Pancreas (tissue), 10 donors: Measurements from ENCODE around the gene NUP205. TPM values are rescaled to one million over a fixed set of nuclear protein-coding genes. Genes with fewer than 3 reads are reported as not detected.

Experiments used
- ATAC-seq, 4 donors: fragments of 200-7000 bp; cut with Tn5 transposase; one replicate each; pipeline versions ENCODE4 v1.8.0 to v1.9.1; 2020; ENCODE audit warnings: mild to moderate bottlenecking in 4 of 4, moderate library complexity in 4 of 4
- DNase-seq, 6 donors: peaks; one replicate each; pipeline ENCODE4 v3.0.0-alpha.2; 2020
- FAIRE-seq: peaks from 2 replicates; lab custom pipeline; 2012; peaks lifted over from hg19 to GRCh38; lab: Jason Lieb, UNC
- H3K27ac ChIP-seq, 4 donors: fragments of 200-600 bp; sonication (generic); 1 replicate in 3 of 4; 2 replicates in 1 of 4; pipeline versions ENCODE4 v1.5.0 to v1.8.0; 2020
- H3K27me3 ChIP-seq, 4 donors: fragments of 200-600 bp; one replicate each; pipeline ENCODE4 v1.8.0; 2021
- H3K36me3 ChIP-seq, 3 donors: fragments of 200-600 bp; sonication (generic) in 1 of 3; one replicate each; pipeline versions ENCODE4 v1.5.0 to v1.8.0; 2020 to 2021
- H3K4me1 ChIP-seq, 3 donors: fragments of 200-600 bp; one replicate each; pipeline ENCODE4 v1.8.0; 2021
- H3K4me3 ChIP-seq, 4 donors: fragments of 200-600 bp; sonication (generic) in 2 of 4; one replicate each; pipeline versions ENCODE4 v1.5.0 to v1.8.0; 2020 to 2021
- H3K9me3 ChIP-seq, 4 donors: fragments of 200-600 bp; one replicate each; pipeline ENCODE4 v1.8.0; 2021
- WGBS, 2 donors: extraction: QIAGEN DNeasy Blood & Tissue Kit; methylation state at CpG; one replicate each; pipeline ENCODE4 v1.1.7; 2013; 5-methylcytosine and 5-hydroxymethylcytosine counted together
- intact Hi-C, 3 donors: fragments of 100-400 bp; cut with DNase I; formaldehyde crosslinking; loops; one replicate each; pipeline versions ENCODE4 v1.11.1 to v1.14.2; 2022
- polyA plus RNA-seq, 2 donors: library from polyadenylated mRNA; stranded (reverse); fragments of 200-250 nt; gene quantifications; one replicate each; pipeline ENCODE4 v1.2.3, GENCODE V29; 2013
- total RNA-seq, 6 donors: library from RNA; stranded (reverse); fragmentation: NEBNext Ultra II Directional in 4 of 6; extraction: Animal tissue kit (Norgen Biotek cat#: 25700) in 4 of 6; gene quantifications; one replicate each; pipeline versions ENCODE4 v1.2.1 to v1.2.4, GENCODE V29; 2021 to 2023
- TF ChIP-seq, protein P1 (sequence below), 4 donors: fragments of 200-600 bp; sonication (generic) in 3 of 4; IDR thresholded peaks; one replicate each; pipeline versions ENCODE4 v1.5.0 to v1.8.0; 2021; ENCODE audit warnings: antibody characterized with exemption in 4 of 4
- donor health status: healthy with polysubstance abuse.
- donor health status: DM: no; HTN: no; CAD: no; lungs with moderate emphysema.
- donor health status: DM: no; HTN: no; CAD: no.
- donor health status: control.
- donor health status: control.
- donor health status: Bipolar disorder and iron deficiency.
- donor health status: DM: yes; HTN: yes; CAD: no.
- donor health status: DM: no; HTN: no; CAD: no.
- donor health status: DM: no; HTN: no; CAD: no.
- donor health status: DM: yes; HTN: yes; CAD: no.

The NUP205 gene
- total and polyA plus RNA-seq, 8 donors: 8.7 to 23.7 (median 14.5) TPM

GRCh38 chr7:135562720-135563119 lies 5.0 kb downstream of the NUP205 start:
- Histone ChIP-seq H3K27ac (no peak overlapping the region), H3K36me3 (no peaks in the 10 kb centered on the region), H3K4me3 (no peak overlapping the region), H3K27me3 (no peaks in the 10 kb centered on the region), H3K4me1 (peaks cover 4 to 6% (median 6%) of the 10 kb centered on the region in 3 donors), H3K9me3 (no peaks in the 10 kb centered on the region)
- ATAC-seq (no peak), DNase-seq (no peak), FAIRE-seq (no peak)
- WGBS, 2 donors: 71 to 76% methylated on average over 8 of the region's 8 CpGs
- TF ChIP-seq, protein P1, sequence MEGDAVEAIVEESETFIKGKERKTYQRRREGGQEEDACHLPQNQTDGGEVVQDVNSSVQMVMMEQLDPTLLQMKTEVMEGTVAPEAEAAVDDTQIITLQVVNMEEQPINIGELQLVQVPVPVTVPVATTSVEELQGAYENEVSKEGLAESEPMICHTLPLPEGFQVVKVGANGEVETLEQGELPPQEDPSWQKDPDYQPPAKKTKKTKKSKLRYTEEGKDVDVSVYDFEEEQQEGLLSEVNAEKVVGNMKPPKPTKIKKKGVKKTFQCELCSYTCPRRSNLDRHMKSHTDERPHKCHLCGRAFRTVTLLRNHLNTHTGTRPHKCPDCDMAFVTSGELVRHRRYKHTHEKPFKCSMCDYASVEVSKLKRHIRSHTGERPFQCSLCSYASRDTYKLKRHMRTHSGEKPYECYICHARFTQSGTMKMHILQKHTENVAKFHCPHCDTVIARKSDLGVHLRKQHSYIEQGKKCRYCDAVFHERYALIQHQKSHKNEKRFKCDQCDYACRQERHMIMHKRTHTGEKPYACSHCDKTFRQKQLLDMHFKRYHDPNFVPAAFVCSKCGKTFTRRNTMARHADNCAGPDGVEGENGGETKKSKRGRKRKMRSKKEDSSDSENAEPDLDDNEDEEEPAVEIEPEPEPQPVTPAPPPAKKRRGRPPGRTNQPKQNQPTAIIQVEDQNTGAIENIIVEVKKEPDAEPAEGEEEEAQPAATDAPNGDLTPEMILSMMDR (IDR thresholded peaks at IDR 0.05): no peak
- intact Hi-C loops: no loop called here

DNA sequence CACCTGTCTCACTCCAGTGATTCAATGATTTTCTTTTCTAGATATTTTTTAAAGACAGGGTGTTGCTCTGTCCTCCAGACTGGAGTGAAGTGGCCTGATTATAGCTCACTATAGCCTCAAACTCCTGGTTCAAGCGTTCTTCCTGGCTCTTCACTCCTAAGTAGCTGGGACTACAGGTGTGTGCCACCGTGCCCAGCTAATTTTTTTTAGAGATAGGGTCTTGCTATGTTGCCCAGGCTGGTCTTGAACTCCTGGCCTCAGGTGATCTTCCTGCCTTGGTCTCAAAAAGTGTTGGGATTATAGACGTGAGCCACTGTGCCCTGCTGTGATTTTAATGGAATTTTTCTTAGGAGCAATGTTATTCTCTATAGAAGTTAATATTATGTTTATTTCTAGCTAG lies 14.1 kb downstream of the NUP205 start:
- FAIRE-seq (no peak), DNase-seq (no peak), ATAC-seq (no peak)
- H3K4me1 ChIP-seq: no peaks in the 10 kb centered on the region
- no peak overlapping the region for H3K4me3 ChIP-seq
- H3K9me3 ChIP-seq: no peaks in the 10 kb centered on the region
- 75 to 98% methylated on average over 3 of the region's 3 CpGs for WGBS, 2 donors
- H3K36me3 ChIP-seq: peaks cover 0 to 24% (median 12%) of the 10 kb centered on the region in 3 donors
- intact Hi-C loops: no loop called here
- no peaks in the 10 kb centered on the region for H3K27me3 ChIP-seq
- TF ChIP-seq, protein P1 (IDR thresholded peaks at IDR 0.05): no peak
- no peak overlapping the region for H3K27ac ChIP-seq

DNA sequence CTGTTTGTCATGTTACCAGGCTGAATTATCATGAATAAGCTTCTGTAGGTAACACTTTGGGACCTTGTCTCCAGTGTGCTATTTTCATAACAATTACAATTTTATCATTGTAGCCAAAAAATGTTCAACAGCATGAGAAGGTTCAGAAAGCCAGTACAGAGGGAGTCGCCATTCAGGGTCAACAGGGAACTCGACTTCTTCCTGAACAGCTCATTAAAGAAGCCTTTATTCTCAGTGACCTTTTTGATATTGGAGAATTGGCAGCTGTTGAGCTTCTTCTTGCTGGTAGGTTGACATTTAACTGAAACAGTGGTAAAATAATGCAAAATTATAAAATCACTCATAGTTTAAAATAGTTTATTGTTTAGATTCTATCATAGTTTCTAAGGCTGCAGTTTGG lies 15.8 kb downstream of the NUP205 start:
- peaks cover 0 to 34% (median 15%) of the 10 kb centered on the region in 3 donors for H3K36me3 ChIP-seq
- H3K4me1 ChIP-seq: no peaks in the 10 kb centered on the region
- no peak for FAIRE-seq
- intact Hi-C loops: no loop called here
- no peaks in the 10 kb centered on the region for H3K9me3 ChIP-seq
- H3K4me3 ChIP-seq: no peak overlapping the region
- no peaks in the 10 kb centered on the region for H3K27me3 ChIP-seq
- no peak overlapping the region for H3K27ac ChIP-seq
- no peak for ATAC-seq
- WGBS, 2 donors: 79 to 81% methylated on average over 2 of the region's 2 CpGs
- no peak for DNase-seq
- TF ChIP-seq, protein P1 (IDR thresholded peaks at IDR 0.05): no peak

DNA sequence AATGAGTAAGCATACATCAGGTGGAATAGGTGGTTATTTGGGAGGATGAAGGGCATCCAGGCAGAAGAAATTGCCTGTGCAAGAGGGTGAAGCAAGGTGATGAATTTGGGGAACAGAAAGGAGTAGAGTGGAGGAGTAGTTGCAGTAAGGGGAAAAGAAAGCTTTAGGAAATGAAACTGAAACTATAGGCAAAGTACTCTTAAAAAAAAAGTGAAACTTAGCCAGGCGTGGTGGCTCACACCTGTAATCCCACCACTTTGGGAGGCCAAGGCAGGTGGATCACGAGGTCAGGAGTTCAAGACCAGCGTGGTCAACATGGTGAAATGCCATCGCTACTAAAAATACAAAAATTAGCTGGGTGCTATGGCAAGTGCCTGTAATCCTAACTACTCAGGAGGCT lies 17.6 kb downstream of the NUP205 start:
- FAIRE-seq (no peak), ATAC-seq (no peak), DNase-seq (no peak)
- 85 to 97% methylated on average over 4 of the region's 4 CpGs for WGBS, 2 donors
- Histone ChIP-seq H3K27me3 (no peaks in the 10 kb centered on the region), H3K27ac (no peak overlapping the region), H3K9me3 (no peaks in the 10 kb centered on the region), H3K4me3 (no peak overlapping the region), H3K36me3 (peaks cover 0 to 51% (median 15%) of the 10 kb centered on the region in 3 donors), H3K4me1 (no peaks in the 10 kb centered on the region)
- intact Hi-C loops: no loop called here
- TF ChIP-seq, protein P1 (IDR thresholded peaks at IDR 0.05): no peak

DNA sequence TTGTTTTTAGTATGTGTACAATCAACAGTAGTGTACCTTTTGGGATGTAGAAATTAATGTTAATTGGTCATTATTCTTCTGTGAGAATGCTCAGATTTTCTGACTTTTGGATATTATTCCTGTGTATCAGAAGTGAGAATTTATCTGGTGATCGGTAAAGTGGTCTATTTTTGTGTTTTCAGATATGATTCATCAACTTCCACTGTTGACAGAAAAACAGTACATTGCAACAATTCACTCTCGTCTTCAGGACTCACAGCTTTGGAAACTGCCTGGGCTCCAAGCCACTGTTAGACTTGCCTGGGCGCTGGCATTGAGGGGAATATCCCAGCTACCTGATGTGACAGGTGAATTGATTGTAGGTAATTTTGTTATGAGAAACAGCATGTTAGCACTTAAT lies 20.9 kb downstream of the NUP205 start:
- WGBS, 2 donors: 87 to 92% methylated on average over 3 of the region's 3 CpGs
- intact Hi-C loops: no loop called here
- DNase-seq (no peak), ATAC-seq (no peak), FAIRE-seq (no peak)
- Histone ChIP-seq H3K4me3 (no peak overlapping the region), H3K4me1 (no peaks in the 10 kb centered on the region), H3K36me3 (peaks cover 0 to 49% (median 15%) of the 10 kb centered on the region in 3 donors), H3K27ac (no peak overlapping the region), H3K27me3 (no peaks in the 10 kb centered on the region), H3K9me3 (no peaks in the 10 kb centered on the region)
- TF ChIP-seq, protein P1 (IDR thresholded peaks at IDR 0.05): no peak
